Measurements from ENCODE around the gene TMEM260. TPM values are rescaled to one million over a fixed set of nuclear protein-coding genes. Genes with fewer than 3 reads are reported as not detected.

The TMEM260 gene
- total RNA-seq = 13.4 and 23.2 TPM in 2 replicates

GRCh38 chr14:56579345-56580220 lies at the start of gene TMEM260:
Gene TMEM260, plus strand, starts transcription at chr14:56579798. Its CDS starts 117 bp downstream, at chr14:56579915.

Other genes starting within 250 kb of the TMEM260 start
- not detected in 2 replicates for gene OTX2, start 230.7 kb downstream of the TMEM260 start, total RNA-seq